Karpas-422 (cell line): ENCODE data around the gene AOPEP. TPM values are rescaled to one million over a fixed set of nuclear protein-coding genes. Genes with fewer than 3 reads are reported as not detected.

Source experiments
- DNase-seq: peaks from one replicate; pipeline ENCODE4 v3.0.0-alpha.2; 2015
- H2AFZ ChIP-seq: fragments of 200-600 bp; sonication (generic); 2 replicates; pipeline ENCODE4 v1.6.1; 2014; ENCODE audit warnings: antibody characterized with exemption, low read length, mixed read lengths
- H3K27ac ChIP-seq: fragments of 200-600 bp; sonication (generic); 2 replicates; pipeline ENCODE4 v1.5.1; 2014; ENCODE audit warnings: mild to moderate bottlenecking, low read length, moderate library complexity
- H3K27me3 ChIP-seq: fragments of 200-600 bp; sonication (generic); 2 replicates; pipeline ENCODE4 v1.6.1; 2014; ENCODE audit warnings: low read length, mixed read lengths
- H3K36me3 ChIP-seq: fragments of 200-600 bp; sonication (generic); 2 replicates; pipeline ENCODE4 v1.6.1; 2014; ENCODE audit warnings: low read length, mixed read lengths; ENCODE audit not compliant: insufficient read depth
- H3K4me1 ChIP-seq: fragments of 200-600 bp; sonication (generic); 2 replicates; pipeline ENCODE4 v1.6.1; 2014; ENCODE audit warnings: mild to moderate bottlenecking, low read length, mixed read lengths
- H3K4me2 ChIP-seq: fragments of 200-600 bp; sonication (generic); 2 replicates; pipeline ENCODE4 v1.6.1; 2014; ENCODE audit warnings: low read length, low read depth, mild to moderate bottlenecking; ENCODE audit not compliant: poor library complexity, severe bottlenecking
- H3K4me3 ChIP-seq: fragments of 200-600 bp; sonication (generic); 2 replicates; pipeline ENCODE4 v1.5.1; 2014; ENCODE audit warnings: mild to moderate bottlenecking, antibody characterized with exemption, low read length, mixed read lengths
- H3K79me2 ChIP-seq: fragments of 200-600 bp; sonication (generic); 2 replicates; pipeline ENCODE4 v1.6.1; 2014; ENCODE audit warnings: mild to moderate bottlenecking, low read length, mixed read lengths
- H3K9ac ChIP-seq: fragments of 200-600 bp; sonication (generic); 2 replicates; pipeline ENCODE4 v1.6.0; 2014; ENCODE audit warnings: low read length
- H3K9me2 ChIP-seq: fragments of 200-600 bp; sonication (generic), shearing (Covaris generic); replicated peaks from 2 replicates; pipeline ENCODE4 v1.6.0; 2014; ENCODE audit warnings: mild to moderate bottlenecking, low read length, moderate library complexity; ENCODE audit not compliant: insufficient read depth
- H3K9me3 ChIP-seq: fragments of 300-700, 200-600 bp; sonication (generic); 2 replicates; pipeline ENCODE4 v1.6.1; 2014; ENCODE audit warnings: low read length, mixed read lengths
- H4K20me1 ChIP-seq: fragments of 200-600 bp; sonication (generic); 2 replicates; pipeline ENCODE4 v1.6.1; 2014; ENCODE audit warnings: mild to moderate bottlenecking, antibody characterized with exemption, low read length, low read depth; ENCODE audit not compliant: insufficient read depth
- total RNA-seq: library from RNA; depleted of rRNA; stranded (reverse); fragments of >200 nt; shearing (Covaris generic); gene quantifications from 2 replicates; pipeline ENCODE4 v1.2.3, GENCODE V29; 2014; ENCODE audit warnings: low replicate concordance

The AOPEP gene
- total RNA-seq, 1 experiment from 2014 or later = 22.7 TPM

- Histone ChIP-seq H3K4me3 (no peak overlapping the region), H2AFZ (no peak overlapping the region), H3K9me3 (no peaks in the 10 kb centered on the region), H3K4me1 (peaks cover 25% of the 10 kb centered on the region), H3K36me3 (no peaks in the 10 kb centered on the region), H3K9ac (no peak overlapping the region), H3K9me2 (no peaks in the 10 kb centered on the region), H3K27ac (no peak overlapping the region), H3K27me3 (no peaks in the 10 kb centered on the region), H4K20me1 (peaks cover 26% of the 10 kb centered on the region), H3K79me2 (no peaks in the 10 kb centered on the region), H3K4me2 (no peak overlapping the region)
- no peak for DNase-seq
Observed at GRCh38 chr9:95032580-95033341, 306.3 kb downstream of the AOPEP start.

- Histone ChIP-seq H3K4me1 (peaks cover 12% of the 10 kb centered on the region), H3K9me2 (no peaks in the 10 kb centered on the region), H3K9ac (no peak overlapping the region), H3K79me2 (no peaks in the 10 kb centered on the region), H3K27me3 (no peaks in the 10 kb centered on the region), H3K9me3 (no peaks in the 10 kb centered on the region), H4K20me1 (peaks cover 21% of the 10 kb centered on the region), H3K36me3 (no peaks in the 10 kb centered on the region), H3K27ac (no peak overlapping the region), H3K4me3 (no peak overlapping the region), H2AFZ (no peak overlapping the region), H3K4me2 (no peak overlapping the region)
- no peak for DNase-seq
Observed at GRCh38 chr9:95035846-95036245, 309.3 kb downstream of the AOPEP start.

GRCh38 chr9:95036676-95037075, 310.2 kb downstream of the AOPEP start:
- DNase-seq = no peak
- H4K20me1 ChIP-seq = peaks cover 12% of the 10 kb centered on the region
- H3K9me2 ChIP-seq = no peaks in the 10 kb centered on the region
- no peak overlapping the region for H3K27ac ChIP-seq
- H3K9ac ChIP-seq = no peak overlapping the region
- peaks cover 4% of the 10 kb centered on the region for H3K4me1 ChIP-seq
- no peaks in the 10 kb centered on the region for H3K9me3 ChIP-seq
- H3K27me3 ChIP-seq = no peaks in the 10 kb centered on the region
- H3K36me3 ChIP-seq = no peaks in the 10 kb centered on the region
- H3K4me3 ChIP-seq = no peak overlapping the region
- H2AFZ ChIP-seq = no peak overlapping the region
- H3K79me2 ChIP-seq = no peaks in the 10 kb centered on the region
- H3K4me2 ChIP-seq = no peak overlapping the region

GRCh38 chr9:95037789-95038521, 311.5 kb downstream of the AOPEP start:
- Histone ChIP-seq H3K9me3 (no peaks in the 10 kb centered on the region), H3K27ac (no peak overlapping the region), H3K4me3 (no peak overlapping the region), H2AFZ (no peak overlapping the region), H4K20me1 (no peaks in the 10 kb centered on the region; the same call in 1 of the 2 replicates), H3K36me3 (no peaks in the 10 kb centered on the region), H3K79me2 (no peaks in the 10 kb centered on the region), H3K4me1 (no peaks in the 10 kb centered on the region), H3K9me2 (no peaks in the 10 kb centered on the region), H3K4me2 (no peak overlapping the region), H3K27me3 (no peaks in the 10 kb centered on the region), H3K9ac (no peak overlapping the region)
- DNase-seq = no peak

DNA sequence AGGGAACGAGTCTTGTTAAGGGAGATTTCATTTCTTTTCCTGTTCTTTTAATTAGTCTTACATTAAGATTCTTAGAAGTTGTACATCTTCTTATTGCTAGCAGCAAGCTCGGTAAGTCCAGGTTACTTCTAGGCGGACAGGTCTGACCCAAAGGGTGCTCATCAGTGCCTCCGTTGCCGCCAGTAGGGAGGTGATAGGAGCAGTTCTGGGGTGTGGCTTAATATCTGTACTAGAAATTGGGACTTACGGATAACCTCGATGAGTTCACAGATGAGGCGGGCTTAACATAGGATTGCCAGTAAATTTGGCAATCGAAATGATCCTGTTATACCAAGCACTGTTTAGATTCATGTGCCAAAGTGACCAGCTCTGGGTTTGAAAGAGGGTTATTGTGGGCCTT, 312.2 kb downstream of the AOPEP start:
- Histone ChIP-seq H3K36me3 (no peaks in the 10 kb centered on the region), H3K9me2 (no peaks in the 10 kb centered on the region), H3K4me3 (no peak overlapping the region), H3K79me2 (no peaks in the 10 kb centered on the region), H3K27me3 (no peaks in the 10 kb centered on the region), H3K9me3 (no peaks in the 10 kb centered on the region), H3K9ac (no peak overlapping the region), H3K4me2 (no peak overlapping the region), H2AFZ (no peak overlapping the region), H3K27ac (no peak overlapping the region), H3K4me1 (no peaks in the 10 kb centered on the region), H4K20me1 (no peaks in the 10 kb centered on the region; the same call in 1 of the 2 replicates)
- no peak for DNase-seq

DNA sequence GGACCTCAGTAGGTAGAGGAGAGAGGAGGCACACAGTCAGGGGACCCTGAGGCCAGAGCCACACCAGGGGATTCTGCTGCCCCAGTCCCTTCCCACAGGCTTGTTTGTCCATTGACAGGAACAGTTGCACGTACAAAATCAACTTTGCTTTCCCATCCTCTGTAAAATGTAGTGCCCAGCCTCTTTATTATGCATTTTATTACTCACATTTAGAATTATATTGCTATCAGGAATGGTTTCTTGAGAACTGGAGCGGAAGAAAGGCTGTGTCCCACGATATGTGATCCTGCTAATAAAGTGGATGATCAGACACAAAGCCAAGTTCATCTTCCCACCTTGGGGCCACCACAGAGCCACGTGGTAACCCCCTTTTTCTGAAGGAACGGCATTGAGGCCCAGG, 313.6 kb downstream of the AOPEP start:
- Histone ChIP-seq H3K36me3 (no peaks in the 10 kb centered on the region), H3K4me1 (no peaks in the 10 kb centered on the region), H3K9me3 (no peaks in the 10 kb centered on the region), H3K27ac (no peak overlapping the region), H2AFZ (no peak overlapping the region), H3K79me2 (no peaks in the 10 kb centered on the region), H3K4me2 (no peak overlapping the region), H3K27me3 (no peaks in the 10 kb centered on the region), H3K9me2 (no peaks in the 10 kb centered on the region), H4K20me1 (peaks cover 6% of the 10 kb centered on the region; the same call in 1 of the 2 replicates), H3K4me3 (no peak overlapping the region), H3K9ac (no peak overlapping the region)
- no peak for DNase-seq

DNA sequence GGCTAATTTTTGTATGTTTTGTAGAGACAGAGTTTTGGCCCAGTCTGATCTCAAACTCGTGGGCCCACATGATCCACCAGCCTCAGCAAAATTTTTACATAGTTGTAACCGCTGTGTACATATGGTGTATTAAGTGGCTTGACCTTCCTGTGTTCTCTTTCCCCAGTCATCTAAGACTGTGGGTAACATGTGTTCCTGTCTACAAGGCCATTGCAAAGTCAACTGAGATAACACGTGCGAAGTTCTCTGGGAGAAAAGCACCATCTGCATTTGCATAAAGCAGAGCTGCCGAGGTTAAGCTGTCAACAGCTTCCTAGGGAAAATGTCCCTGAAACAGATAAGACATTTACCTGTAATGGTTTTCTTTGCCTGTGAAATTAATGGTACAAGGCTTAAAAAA, 317.3 kb downstream of the AOPEP start:
- H3K27me3 ChIP-seq = no peaks in the 10 kb centered on the region; the same call in 1 of the 2 replicates
- no peaks in the 10 kb centered on the region for H3K9me2 ChIP-seq
- no peaks in the 10 kb centered on the region for H3K9me3 ChIP-seq
- peaks cover 11% of the 10 kb centered on the region for H3K4me1 ChIP-seq
- H3K27ac ChIP-seq = no peak overlapping the region
- no peak overlapping the region for H2AFZ ChIP-seq
- H3K4me3 ChIP-seq = no peak overlapping the region
- no peak overlapping the region for H3K9ac ChIP-seq
- peaks cover 27% of the 10 kb centered on the region for H4K20me1 ChIP-seq
- no peaks in the 10 kb centered on the region for H3K79me2 ChIP-seq
- no peak overlapping the region for H3K4me2 ChIP-seq
- no peaks in the 10 kb centered on the region for H3K36me3 ChIP-seq
- no peak for DNase-seq

- Histone ChIP-seq H3K36me3 (no peaks in the 10 kb centered on the region), H3K4me3 (no peak overlapping the region), H3K4me1 (peaks cover 14% of the 10 kb centered on the region), H3K27ac (no peak overlapping the region), H3K9me2 (no peaks in the 10 kb centered on the region), H3K9me3 (no peaks in the 10 kb centered on the region), H3K79me2 (no peaks in the 10 kb centered on the region), H2AFZ (no peak overlapping the region), H3K4me2 (no peak overlapping the region), H3K27me3 (no peaks in the 10 kb centered on the region; the same call in 1 of the 2 replicates), H4K20me1 (peaks cover 33% of the 10 kb centered on the region), H3K9ac (no peak overlapping the region)
- DNase-seq = no peak
Observed at GRCh38 chr9:95044731-95045508, 318.4 kb downstream of the AOPEP start.
